ENCODE measurements around the gene SPATA25. TPM values are rescaled to one million over a fixed set of nuclear protein-coding genes. Genes with fewer than 3 reads are reported as not detected.
A peak's percentile ranks its signal among the peaks of the same experiment; 100 is the strongest.

Gene SPATA25
- total RNA-seq, 2 donors from 2014 or later = 1.5 TPM

DNA sequence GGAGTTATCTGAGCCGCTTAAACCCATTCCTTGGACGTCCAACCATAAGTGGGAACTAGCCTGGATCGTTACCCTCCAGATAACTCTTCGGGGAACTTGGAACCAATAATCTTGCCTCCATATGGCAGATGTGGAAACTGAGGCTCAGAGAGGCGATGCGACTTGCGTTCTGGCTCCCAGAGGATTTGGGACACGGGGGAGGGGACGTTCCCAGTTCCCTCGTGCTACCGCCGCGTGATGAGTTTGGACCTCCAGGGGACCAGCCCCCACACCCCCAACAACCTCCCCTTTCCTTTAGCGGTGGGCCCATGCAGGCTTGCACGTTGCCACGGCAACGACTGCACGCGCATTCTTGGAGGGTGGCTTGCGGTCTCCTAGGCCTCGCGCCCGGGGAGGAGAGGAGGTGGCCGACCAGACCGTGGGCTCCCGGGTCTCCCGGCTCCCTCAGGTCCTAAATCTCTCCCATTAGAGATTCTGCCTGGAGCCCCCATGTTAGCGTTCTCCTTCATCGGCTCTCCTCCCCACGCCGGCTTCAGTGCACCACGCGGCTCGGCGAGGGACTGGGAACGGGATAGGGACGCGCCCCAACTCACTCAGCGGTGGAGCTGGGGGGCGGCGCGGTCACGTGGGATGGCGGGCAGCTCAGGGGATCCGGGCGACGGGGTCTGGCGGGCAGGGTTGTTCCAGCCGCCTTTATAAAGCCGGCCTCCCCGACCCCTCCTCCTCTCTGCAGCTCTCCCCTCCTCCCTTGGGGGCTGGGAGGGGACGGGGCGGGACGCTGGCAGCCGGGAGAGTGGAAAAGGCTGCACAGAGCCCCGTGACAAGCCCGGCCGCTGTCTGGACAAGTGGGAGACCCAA lies 24.3 kb upstream of the SPATA25 start, which contains the start of gene PLTP:
Gene PLTP, minus strand, starts transcription at position 670 of the 858 bp plus-strand sequence. CDS start 703 bp downstream, outside the sequence.
- peak; percentile 63 for DNase-seq
- Histone ChIP-seq H3K27ac (peak within 1 kb of the TSS; percentile 75), H3K36me3 (no peaks in the 10 kb centered on the region), H3K9me3 (no peaks in the 10 kb centered on the region), H3K4me3 (peak within 1 kb of the TSS; percentile 46), H3K9ac (ENCODE audit: low read depth in 2 of 2, low read length in 2 of 2) (peak within 1 kb of the TSS; percentile 57 to 74), H3K4me1 (peaks cover 7% of the 10 kb centered on the region), H3K27me3 (no peaks in the 10 kb centered on the region)
- TF ChIP-seq, protein P1, sequence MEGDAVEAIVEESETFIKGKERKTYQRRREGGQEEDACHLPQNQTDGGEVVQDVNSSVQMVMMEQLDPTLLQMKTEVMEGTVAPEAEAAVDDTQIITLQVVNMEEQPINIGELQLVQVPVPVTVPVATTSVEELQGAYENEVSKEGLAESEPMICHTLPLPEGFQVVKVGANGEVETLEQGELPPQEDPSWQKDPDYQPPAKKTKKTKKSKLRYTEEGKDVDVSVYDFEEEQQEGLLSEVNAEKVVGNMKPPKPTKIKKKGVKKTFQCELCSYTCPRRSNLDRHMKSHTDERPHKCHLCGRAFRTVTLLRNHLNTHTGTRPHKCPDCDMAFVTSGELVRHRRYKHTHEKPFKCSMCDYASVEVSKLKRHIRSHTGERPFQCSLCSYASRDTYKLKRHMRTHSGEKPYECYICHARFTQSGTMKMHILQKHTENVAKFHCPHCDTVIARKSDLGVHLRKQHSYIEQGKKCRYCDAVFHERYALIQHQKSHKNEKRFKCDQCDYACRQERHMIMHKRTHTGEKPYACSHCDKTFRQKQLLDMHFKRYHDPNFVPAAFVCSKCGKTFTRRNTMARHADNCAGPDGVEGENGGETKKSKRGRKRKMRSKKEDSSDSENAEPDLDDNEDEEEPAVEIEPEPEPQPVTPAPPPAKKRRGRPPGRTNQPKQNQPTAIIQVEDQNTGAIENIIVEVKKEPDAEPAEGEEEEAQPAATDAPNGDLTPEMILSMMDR (IDR thresholded peaks at IDR 0.05) = no peak
- intact Hi-C loops (cut with DNase I) = no loop called here

DNA sequence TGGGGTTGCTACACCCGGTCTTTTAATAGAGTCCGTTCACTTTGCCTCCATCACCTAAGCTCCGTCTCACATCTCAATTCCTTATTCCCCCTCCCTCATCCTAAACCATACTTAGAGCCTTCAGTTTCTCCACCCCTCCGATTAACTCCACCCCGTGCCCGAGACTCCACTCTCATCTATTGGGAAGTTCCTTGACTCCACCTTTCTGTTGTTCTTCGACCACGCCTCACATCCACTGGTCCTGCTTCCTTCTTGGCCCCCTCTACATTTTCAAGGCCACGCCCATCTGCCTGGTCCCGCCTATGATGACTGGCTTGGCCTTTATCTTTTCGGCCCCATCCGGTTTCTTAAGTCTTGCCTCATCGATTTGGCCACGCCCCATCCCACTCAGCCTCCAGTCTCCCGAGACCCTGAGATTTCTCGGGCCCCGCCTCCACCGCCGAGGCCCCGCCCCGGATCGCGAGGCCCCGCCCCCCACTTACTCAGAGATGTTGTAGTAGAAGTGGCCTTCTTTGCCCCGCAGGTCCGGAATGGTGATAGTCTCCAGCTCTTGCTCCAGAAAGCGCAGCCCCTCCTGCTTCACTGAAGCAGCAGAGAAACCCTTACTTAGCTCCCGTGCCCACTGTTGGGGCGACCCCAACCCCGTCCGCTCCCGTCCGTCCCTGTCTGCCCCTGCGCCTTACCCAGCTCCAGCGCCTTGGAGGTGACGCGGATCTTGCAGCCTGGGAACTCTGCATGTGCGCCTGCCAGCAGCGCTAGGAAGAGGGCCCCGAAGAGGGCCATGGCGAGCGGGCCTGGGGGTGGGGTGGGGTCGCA lies 23.5 kb upstream of the SPATA25 start:
- DNase-seq = peak; percentile 98
- Histone ChIP-seq H3K4me1 (peaks cover 7% of the 10 kb centered on the region), H3K27me3 (no peaks in the 10 kb centered on the region), H3K36me3 (no peaks in the 10 kb centered on the region), H3K9ac (ENCODE audit: low read depth in 2 of 2, low read length in 2 of 2) (peak overlapping the region; percentile 57 to 74), H3K27ac (peak overlapping the region; percentile 75), H3K9me3 (no peaks in the 10 kb centered on the region), H3K4me3 (peak overlapping the region; percentile 46)
- TF ChIP-seq, protein P1 (IDR thresholded peaks at IDR 0.05) = no peak
- intact Hi-C loops (cut with DNase I) = no loop called here

DNA sequence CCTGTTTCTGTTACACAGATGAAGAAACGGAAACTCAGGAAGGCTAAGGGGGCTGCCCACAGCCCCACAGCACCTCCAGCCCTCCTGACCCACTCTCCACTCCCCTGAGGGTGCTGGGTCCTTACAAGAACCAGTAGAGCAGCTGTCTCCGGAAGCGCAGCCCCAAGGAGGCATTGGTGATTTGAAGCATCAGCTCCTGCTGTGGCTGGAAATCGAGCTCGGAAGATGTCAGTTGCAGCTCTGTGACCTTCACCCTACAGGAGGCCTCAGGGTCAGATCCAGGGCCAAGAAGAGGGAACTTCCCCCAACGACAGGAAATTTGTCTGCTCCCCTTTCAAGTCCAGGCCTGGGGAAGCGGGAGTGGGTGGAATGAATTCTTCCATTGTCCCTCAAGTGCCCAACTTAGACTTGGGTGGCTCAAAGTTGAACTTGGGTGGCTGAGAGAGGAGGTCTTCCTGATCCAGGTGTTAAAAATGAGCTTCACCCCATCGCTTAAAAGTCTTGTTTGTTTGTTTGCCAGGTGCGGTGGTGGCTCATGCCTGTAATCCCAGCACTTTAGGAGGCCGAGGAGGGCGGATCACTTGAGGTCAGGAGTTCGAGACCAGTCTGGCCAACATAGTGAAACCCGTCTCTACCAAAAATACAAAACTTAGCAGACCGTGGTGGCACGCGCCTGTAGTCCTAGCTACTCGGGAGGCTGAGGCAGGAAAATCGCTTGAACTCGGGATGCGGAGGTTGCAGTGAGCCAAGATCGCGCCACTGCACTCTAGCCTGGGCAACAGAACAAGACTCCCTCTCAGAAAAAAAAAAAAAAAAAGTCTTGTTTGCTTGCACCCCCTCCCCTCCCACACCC lies 22.6 kb upstream of the SPATA25 start:
- no peak overlapping the region for H3K4me3 ChIP-seq
- DNase-seq = no peak
- no peaks in the 10 kb centered on the region for H3K9me3 ChIP-seq
- no peak overlapping the region for H3K9ac ChIP-seq (ENCODE audit: low read depth in 2 of 2, low read length in 2 of 2)
- H3K4me1 ChIP-seq = peaks cover 7% of the 10 kb centered on the region
- no peak overlapping the region for H3K27ac ChIP-seq
- no peaks in the 10 kb centered on the region for H3K36me3 ChIP-seq
- H3K27me3 ChIP-seq = no peaks in the 10 kb centered on the region
- intact Hi-C loops (cut with DNase I) = no loop called here
- TF ChIP-seq, protein P1 (IDR thresholded peaks at IDR 0.05) = no peak

DNA sequence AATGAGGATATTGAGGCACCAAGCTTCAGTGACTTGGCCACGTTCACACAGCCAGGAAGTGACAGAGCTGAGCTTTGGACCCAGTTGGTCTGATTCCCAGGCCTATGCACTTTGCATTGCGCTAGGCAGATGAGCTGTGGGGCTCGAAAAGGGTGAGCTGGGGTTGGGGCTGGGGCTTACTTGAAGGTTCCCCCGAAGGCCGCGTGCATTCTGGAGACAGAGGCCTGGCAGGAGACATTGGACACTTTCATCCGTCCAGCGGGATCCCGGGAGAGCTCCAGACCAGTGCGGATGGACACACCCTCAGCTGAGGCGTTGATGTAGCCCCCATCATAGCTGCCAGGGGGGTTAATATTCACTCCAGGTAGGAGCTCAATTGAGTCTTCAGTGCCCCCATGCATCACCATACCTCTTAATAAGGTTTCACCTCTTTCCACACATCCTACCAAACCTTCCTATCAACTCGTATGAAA lies 21.9 kb upstream of the SPATA25 start:
- H3K36me3 ChIP-seq = no peaks in the 10 kb centered on the region
- H3K9me3 ChIP-seq = no peaks in the 10 kb centered on the region
- TF ChIP-seq, protein P1 (IDR thresholded peaks at IDR 0.05) = no peak
- H3K27me3 ChIP-seq = no peaks in the 10 kb centered on the region
- H3K27ac ChIP-seq = no peak overlapping the region
- no peak overlapping the region for H3K4me3 ChIP-seq
- H3K4me1 ChIP-seq = peaks cover 7% of the 10 kb centered on the region
- H3K9ac ChIP-seq (ENCODE audit: low read depth in 2 of 2, low read length in 2 of 2) = no peak overlapping the region
- intact Hi-C loops (cut with DNase I) = no loop called here
- no peak for DNase-seq

DNA sequence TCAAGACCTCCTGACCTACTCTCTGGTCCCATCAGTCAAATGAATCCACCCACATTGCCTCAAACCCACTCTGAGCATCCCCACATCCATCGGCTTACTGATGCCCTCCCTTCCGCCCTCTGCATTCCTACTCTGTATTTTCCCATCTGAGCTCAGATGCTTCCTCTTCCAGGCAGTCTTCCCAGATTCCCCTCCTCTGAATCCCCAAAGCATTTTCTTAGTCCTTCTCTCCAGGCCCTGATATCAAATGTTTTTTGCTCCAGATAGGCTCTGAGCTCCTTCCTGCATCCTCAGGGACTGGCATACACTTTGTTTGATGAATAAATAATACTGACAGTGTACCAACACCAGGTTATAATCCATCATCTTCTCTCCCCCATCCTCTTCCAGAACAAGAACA lies 20.7 kb upstream of the SPATA25 start:
- no peak overlapping the region for H3K27ac ChIP-seq
- no peaks in the 10 kb centered on the region for H3K36me3 ChIP-seq
- peaks cover 7% of the 10 kb centered on the region for H3K4me1 ChIP-seq
- no peaks in the 10 kb centered on the region for H3K27me3 ChIP-seq
- intact Hi-C loops (cut with DNase I) = no loop called here
- DNase-seq = no peak
- H3K9ac ChIP-seq (ENCODE audit: low read depth in 2 of 2, low read length in 2 of 2) = no peak overlapping the region
- TF ChIP-seq, protein P1 (IDR thresholded peaks at IDR 0.05) = no peak
- H3K9me3 ChIP-seq = no peaks in the 10 kb centered on the region
- H3K4me3 ChIP-seq = no peak overlapping the region

Measured in colonic mucosa (tissue), 4 donors.